IMR-90 (cell line): ENCODE measurements around the gene PTGES3. TPM values are rescaled to one million over a fixed set of nuclear protein-coding genes. Genes with fewer than 3 reads are reported as not detected.

ENCODE experiments used
- ATAC-seq: fragments of 200-7000 bp; cut with Tn5 transposase; 2 replicates; pipeline ENCODE4 v1.9.1; 2020; ENCODE audit warnings: low read depth, mild to moderate bottlenecking, moderate library complexity
- BruUV-seq: library from RNA; stranded (reverse); fragments of 400-500 nt; replicated peaks from 2 replicates; lab custom pipeline; 2021; lab: Mats Ljungman, UMichigan
- CTCF ChIA-PET: fragments of 300-600 bp; formaldehyde crosslinking; extraction: SDS; loops from one replicate; lab custom pipeline; 2021; ENCODE audit warnings: antibody characterized with exemption; lab: Yijun Ruan, JAX
- POLR2A ChIA-PET: fragments of 300-600 bp; sonication (Branson Sonifier 250); formaldehyde crosslinking; loops from one replicate; lab custom pipeline; 2022; ENCODE audit warnings: antibody characterized with exemption; ENCODE audit not compliant: unreplicated experiment; lab: Charles Lee
- DNase-seq: peaks from one replicate; pipeline ENCODE4 v3.0.0; 2013
- H2AFZ ChIP-seq: replicated peaks from 2 replicates; pipeline ENCODE3; 2013; ENCODE audit warnings: low read length, mild to moderate bottlenecking; ENCODE audit not compliant: poor library complexity
- H2AK5ac ChIP-seq: 2 replicates; pipeline ENCODE4 v1.6.1; 2013; ENCODE audit warnings: low read depth, low read length, inconsistent platforms
- H2AK9ac ChIP-seq: replicated peaks from 2 replicates; pipeline ENCODE3; 2013; ENCODE audit warnings: mild to moderate bottlenecking, low read depth, low read length, moderate library complexity; ENCODE audit not compliant: poor library complexity
- H2BK120ac ChIP-seq: 2 replicates; pipeline ENCODE4 v1.6.1; 2013; ENCODE audit warnings: low read depth, low read length, inconsistent platforms
- H2BK15ac ChIP-seq: 3 replicates; pipeline ENCODE4 v1.6.1; 2013; ENCODE audit warnings: low read depth, low read length, inconsistent platforms
- H2BK20ac ChIP-seq: 2 replicates; pipeline ENCODE4 v1.6.1; 2013; ENCODE audit warnings: low read depth, mild to moderate bottlenecking, inconsistent platforms, low read length, moderate library complexity
- H2BK5ac ChIP-seq: 2 replicates; pipeline ENCODE4 v1.6.1; 2013; ENCODE audit warnings: mild to moderate bottlenecking, low read depth, low read length, inconsistent platforms; ENCODE audit not compliant: poor library complexity, severe bottlenecking
- H3K14ac ChIP-seq: replicated peaks from 2 replicates; pipeline ENCODE4 v1.6.1; 2013; ENCODE audit warnings: low read depth, low read length, inconsistent platforms
- H3K18ac ChIP-seq: 2 replicates; pipeline ENCODE4 v1.6.1; 2013; ENCODE audit warnings: low read depth, low read length, control low read depth
- H3K23ac ChIP-seq: 2 replicates; pipeline ENCODE4 v1.6.1; 2013; ENCODE audit warnings: low read depth, low read length, inconsistent platforms
- H3K27ac ChIP-seq: 2 replicates; pipeline ENCODE4 v1.5.1; 2013; ENCODE audit warnings: mild to moderate bottlenecking, control low read depth, low read length; ENCODE audit not compliant: insufficient read depth
- H3K27me3 ChIP-seq: 2 replicates; pipeline ENCODE4 v1.6.1; 2013; ENCODE audit warnings: low read length; ENCODE audit not compliant: control insufficient read depth, insufficient read depth
- H3K36me3 ChIP-seq: 2 replicates; pipeline ENCODE4 v1.6.1; 2013; ENCODE audit warnings: low read length, mixed read lengths; ENCODE audit not compliant: control insufficient read depth, insufficient read depth
- H3K4ac ChIP-seq: 2 replicates; pipeline ENCODE4 v1.6.1; 2013; ENCODE audit warnings: low read depth, low read length, inconsistent platforms
- H3K4me1 ChIP-seq: 2 replicates; pipeline ENCODE4 v1.6.1; 2013; ENCODE audit warnings: low read length, mixed read lengths; ENCODE audit not compliant: control insufficient read depth, insufficient read depth
- H3K4me2 ChIP-seq: 2 replicates; pipeline ENCODE4 v1.6.1; 2013; ENCODE audit warnings: low read depth, mild to moderate bottlenecking, control low read depth, low read length, moderate library complexity
- H3K4me3 ChIP-seq: 2 replicates; pipeline ENCODE4 v1.5.1; 2013; ENCODE audit warnings: low read depth, mild to moderate bottlenecking, control low read depth, low read length, moderate library complexity; ENCODE audit not compliant: insufficient read depth
- H3K56ac ChIP-seq: 2 replicates; pipeline ENCODE4 v1.6.1; 2013; ENCODE audit warnings: low read length, inconsistent platforms; ENCODE audit not compliant: insufficient read depth; ENCODE audit errors: extremely low read depth
- H3K79me1 ChIP-seq, 2 experiments: 2 replicates each; pipeline ENCODE4 v1.6.1; 2013; ENCODE audit warnings: low read length in 2 of 2, inconsistent platforms in 1 of 2, low read depth in 1 of 2
- H3K9ac ChIP-seq: 2 replicates; pipeline ENCODE4 v1.6.1; 2013; ENCODE audit warnings: low read depth, low read length, control low read depth
- H3K9me1 ChIP-seq: 2 replicates; pipeline ENCODE4 v1.6.1; 2013; ENCODE audit warnings: low read length, inconsistent platforms; ENCODE audit not compliant: insufficient read depth
- H3K9me3 ChIP-seq: 2 replicates; pipeline ENCODE4 v1.6.1; 2013; ENCODE audit warnings: low read length; ENCODE audit not compliant: control insufficient read depth, insufficient read depth
- H4K20me1 ChIP-seq: 2 replicates; pipeline ENCODE4 v1.6.1; 2013; ENCODE audit warnings: low read length, inconsistent platforms; ENCODE audit not compliant: insufficient read depth
- H4K5ac ChIP-seq: 2 replicates; pipeline ENCODE4 v1.6.1; 2013; ENCODE audit warnings: mild to moderate bottlenecking, low read depth, low read length, control low read depth
- H4K8ac ChIP-seq, 2 experiments: 2 replicates each; pipeline ENCODE4 v1.6.1; 2013; ENCODE audit warnings: low read depth in 2 of 2, low read length in 2 of 2, control low read depth in 1 of 2, inconsistent platforms in 1 of 2
- H4K91ac ChIP-seq: 2 replicates; pipeline ENCODE4 v1.6.1; 2013; ENCODE audit warnings: low read depth, low read length, inconsistent platforms; ENCODE audit not compliant: insufficient read depth
- BHLHE40 ChIP-seq: fragments of 150-350 bp; IDR thresholded peaks from 2 replicates; pipeline ENCODE4 v1.6.1; 2016; ENCODE audit warnings: mild to moderate bottlenecking, low read depth, low read length
- CEBPB ChIP-seq: IDR thresholded peaks from 2 replicates; pipeline ENCODE4 v1.6.1; 2012; ENCODE audit warnings: low read depth, low read length, improper control_type of control experiment
- CHD1 ChIP-seq: IDR thresholded peaks from 2 replicates; pipeline ENCODE4 v1.6.1; 2012; ENCODE audit warnings: low read depth, low read length, improper control_type of control experiment
- CTCF ChIP-seq: conservative IDR thresholded peaks from 2 replicates; pipeline ENCODE4 v1.5.1; 2012; ENCODE audit warnings: mild to moderate bottlenecking, low read depth, low read length, improper control_type of control experiment
- MAFK ChIP-seq: IDR thresholded peaks from 2 replicates; pipeline ENCODE4 v1.6.1; 2012; ENCODE audit warnings: low read depth, low read length, improper control_type of control experiment
- MAZ ChIP-seq: IDR thresholded peaks from 2 replicates; pipeline ENCODE4 v1.6.1; 2012; ENCODE audit warnings: low read depth, mild to moderate bottlenecking, low read length, improper control_type of control experiment, moderate library complexity, borderline replicate concordance
- MXI1 ChIP-seq: IDR thresholded peaks from 2 replicates; pipeline ENCODE4 v1.6.1; 2012; ENCODE audit warnings: low read depth, mild to moderate bottlenecking, low read length, moderate library complexity, borderline replicate concordance
- NFE2L2 ChIP-seq: fragments of 150-350 bp; IDR thresholded peaks from 2 replicates; pipeline ENCODE4 v1.6.1; 2016; ENCODE audit warnings: low read depth, mild to moderate bottlenecking, low read length
- POLR2A ChIP-seq: IDR thresholded peaks from 2 replicates; pipeline ENCODE4 v1.6.1; 2012; ENCODE audit warnings: mild to moderate bottlenecking, low read depth, low read length
- RAD21 ChIP-seq: IDR thresholded peaks from 2 replicates; pipeline ENCODE4 v1.6.1; 2012; ENCODE audit warnings: low read length, improper control_type of control experiment
- RCOR1 ChIP-seq: IDR thresholded peaks from 2 replicates; pipeline ENCODE4 v1.6.1; 2012; ENCODE audit warnings: mild to moderate bottlenecking, low read length, improper control_type of control experiment; ENCODE audit not compliant: insufficient replicate concordance
- RFX5 ChIP-seq: IDR thresholded peaks from 2 replicates; pipeline ENCODE4 v1.8.0; 2012; ENCODE audit warnings: low read depth, mild to moderate bottlenecking, low read length, moderate library complexity
- SMC3 ChIP-seq: fragments of 150-350 bp; IDR thresholded peaks from 2 replicates; pipeline ENCODE4 v1.6.1; 2016; ENCODE audit warnings: low read depth, mild to moderate bottlenecking, antibody characterized with exemption, low read length, moderate library complexity
- USF2 ChIP-seq: fragments of 150-350 bp; IDR thresholded peaks from 2 replicates; pipeline ENCODE4 v1.6.1; 2017; ENCODE audit warnings: mild to moderate bottlenecking, antibody characterized with exemption, low read length, low read depth
- WGBS, 2 experiments: methylation state at CpG; one replicate each; pipeline versions ENCODE4 v1.1.5 to v1.1.7; 2013; ENCODE audit warnings: missing lambda C conversion rate in 2 of 2; ENCODE audit not compliant: insufficient read length in 1 of 2; ENCODE audit errors: extremely low coverage in 2 of 2; 5-methylcytosine and 5-hydroxymethylcytosine counted together
- dilution Hi-C: fragments of 300-500 bp; cut with HindIII; formaldehyde crosslinking; loops from one replicate; pipeline ENCODE4 v1.14.3; 2018; ENCODE audit warnings: low sequenced_read_pairs; ENCODE audit not compliant: unreplicated experiment
- in situ Hi-C: fragments of 300-500 bp; cut with MboI; formaldehyde crosslinking; loops from 3 replicates; pipeline ENCODE4 v1.14.3; 2019; ENCODE audit warnings: low sequenced_read_pairs, inconsistent platforms, mixed read lengths
- intact Hi-C: fragments of 100-400 bp; cut with micrococcal nuclease; formaldehyde crosslinking; loops from 2 replicates; pipeline ENCODE4 v1.10.0; 2022
- polyA plus RNA-seq, 3 experiments: library from polyadenylated mRNA; depleted of rRNA; stranded (reverse); fragments of >200 nt; gene quantifications; 2 replicates each; pipeline ENCODE4 v1.2.3, GENCODE V29; 2012; ENCODE audit warnings: low replicate concordance in 1 of 3
- total RNA-seq: library from RNA; depleted of rRNA; stranded (reverse); fragments of >200 nt; gene quantifications from 2 replicates; pipeline ENCODE4 v1.2.3, GENCODE V29; 2012

PTGES3 gene
- total and polyA plus RNA-seq, 2 of the 4 experiments (the other 2 are of a cell fraction): 42.7 to 73.2 TPM

- in situ Hi-C loops: loop anchor here (10.0 kb wide), 1 partner anchor 368 kb away; the partner anchor contains the start of gene ZBTB39
- Histone ChIP-seq H3K4me3 (peak overlapping the region; percentile 69), H3K18ac (peak overlapping the region; percentile 60), H3K4me2 (peak overlapping the region; percentile 94), H4K5ac (peak overlapping the region; percentile 62), H3K56ac (peak overlapping the region; percentile 94), H3K79me1 (peaks cover 16 to 45% of the 10 kb centered on the region in 2 experiments), H4K20me1 (peaks cover 38% of the 10 kb centered on the region), H3K27ac (peak overlapping the region; percentile 84), H3K9me1 (peaks cover 14% of the 10 kb centered on the region), H3K9me3 (no peaks in the 10 kb centered on the region), H2BK5ac (peak overlapping the region; percentile 87), H2BK120ac (peak overlapping the region; percentile 85), H2BK15ac (peak overlapping the region; percentile 60; the same call in 2 of the 3 replicates), H3K4me1 (peaks cover 10% of the 10 kb centered on the region), H3K27me3 (no peaks in the 10 kb centered on the region), H2AK9ac (peak overlapping the region; percentile 100), H3K23ac (peak overlapping the region; percentile 92), H3K14ac (peak overlapping the region; percentile 85), H2AFZ (peak overlapping the region; percentile 96), H2AK5ac (peak overlapping the region; percentile 98), H3K4ac (peak overlapping the region; percentile 98), H3K36me3 (peaks cover 27% of the 10 kb centered on the region), H2BK20ac (peak overlapping the region; percentile 45), H4K91ac (peak overlapping the region; percentile 98), H3K9ac (peak overlapping the region; percentile 76), H4K8ac (peak overlapping the region; percentile 69 to 98; a peak in 3 of 4 replicates)
- no TSS peak for BruUV-seq
- ATAC-seq: peak; percentile 81
- CTCF ChIA-PET: interaction anchor here (0.5 to 2.5 kb wide), 40 partner anchors 9 to 528 kb away, joined by 3 to 27 read pairs (median 4); partner anchors contain the start of genes ATP5F1B, NACA, PTGES3 and RBMS2
- POLR2A ChIA-PET: interaction anchor here (1.0 to 1.4 kb wide), 6 partner anchors 9 to 115 kb away, joined by 3 to 7 read pairs (median 6); partner anchors contain the start of genes ATP5F1B, NACA, PTGES3 and RBMS2
- intact Hi-C loops: loop anchor here (1.0 to 5.0 kb wide), 4 partner anchors 40 to 124 kb away; partner anchors contain the start of genes NACA and PTGES3
- WGBS, 2 experiments: 0% methylated on average over 1 of the region's 12 CpGs; no CpG with 5 or more reads in 1 of the 2 experiments
- DNase-seq: peak; percentile 100
- dilution Hi-C loops: no loop called here
- TF ChIP-seq SMC3 (peak; percentile 46), CTCF (peak; percentile 82), MXI1 (0 out of 2 replicates have a peak, but pooled peaks have one; percentile 17), RFX5 (no peak), CHD1 (no peak), NFE2L2 (no peak), MAFK (peak; percentile 23; the same call in 1 of the 2 replicates), BHLHE40 (no peak), USF2 (no peak; the same call in 1 of the 2 replicates), RCOR1 (no peak), MAZ (peak; percentile 99), CEBPB (no peak), RAD21 (peak; percentile 79), POLR2A (no peak)
Observed at GRCh38 chr12:56636675-56637540, 51.2 kb downstream of the PTGES3 start.
